ENCODE data around the gene SERPINA7.
"Not testable (repeated sequence)": the region's sequence is repeated elsewhere in the genome, so short reads cannot be mapped to it uniquely, and the experiment has no call there.

Gene SERPINA7

DNA sequence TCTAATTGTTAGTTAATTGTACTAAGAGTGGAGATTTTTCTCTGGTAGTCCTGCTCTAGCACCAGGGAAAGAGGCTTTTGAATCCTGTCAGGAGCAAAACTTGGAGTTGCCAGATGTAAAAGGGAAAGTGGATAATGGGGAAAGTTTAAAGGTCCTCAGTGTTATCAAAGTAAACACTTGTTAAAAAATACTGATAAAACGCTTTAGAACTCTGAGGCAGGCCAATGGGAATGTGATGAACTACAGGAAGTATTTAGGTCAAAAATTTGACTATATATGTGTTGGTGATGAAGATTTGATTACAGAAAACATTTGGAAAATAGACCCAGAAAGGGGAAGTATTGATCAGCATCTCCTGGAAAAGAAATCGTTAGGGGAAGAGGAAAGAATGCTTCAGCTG lies 32.8 kb downstream of the SERPINA7 start:
- DNase-seq (ENCODE audit: low spot score) = no peak
- H3K9me3 Mint-ChIP-seq = no peaks in the 10 kb centered on the region
- H3K27me3 Mint-ChIP-seq (ENCODE audit: low read depth) = no peaks in the 10 kb centered on the region
- H3K4me1 Mint-ChIP-seq (ENCODE audit: low read depth) = no peaks in the 10 kb centered on the region
- H3K27ac Mint-ChIP-seq = no peak overlapping the region
- no peaks in the 10 kb centered on the region for H3K36me3 Mint-ChIP-seq (ENCODE audit: low read depth)
- H3K4me3 Mint-ChIP-seq = no peak overlapping the region

DNA sequence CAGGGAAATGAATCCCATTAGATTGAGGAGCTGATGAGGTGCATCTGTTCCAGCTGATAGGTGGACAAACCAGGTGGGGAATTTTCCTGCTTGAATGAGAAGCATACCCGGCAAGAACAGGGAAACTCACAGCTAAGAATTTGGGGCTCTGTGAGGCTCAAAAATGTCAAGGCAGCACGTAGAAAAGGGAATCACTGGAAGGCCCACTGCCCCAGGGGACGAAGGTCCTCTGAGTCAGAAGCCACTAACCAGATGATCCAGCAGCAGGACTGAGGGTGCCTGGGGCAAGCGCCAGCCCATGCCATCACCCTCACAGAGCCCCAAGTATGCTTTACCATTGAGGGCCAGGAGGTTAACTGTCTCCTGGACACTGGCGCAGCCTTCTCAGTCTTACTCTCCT lies 37.9 kb downstream of the SERPINA7 start:
- not testable (repeated sequence) for H3K36me3 Mint-ChIP-seq (ENCODE audit: low read depth)

DNA sequence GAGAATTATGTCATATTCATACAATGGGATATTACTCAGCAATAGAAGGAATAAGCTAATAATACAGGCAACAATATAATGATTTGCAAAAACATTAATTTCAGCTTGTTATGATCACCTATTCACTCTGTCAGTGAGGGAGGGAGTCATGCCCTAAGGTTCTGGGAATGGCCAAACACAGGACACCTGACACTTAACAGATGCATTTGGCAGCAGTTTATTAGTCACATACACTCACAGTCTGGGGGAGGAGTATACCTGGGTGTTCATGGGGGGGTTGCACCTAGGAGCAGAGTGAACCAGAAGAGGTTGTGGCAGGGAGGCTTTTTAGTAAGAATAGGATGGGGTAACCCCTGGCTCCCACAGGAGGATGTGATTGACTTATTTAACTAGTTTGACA lies 38.3 kb downstream of the SERPINA7 start:
- Mint-ChIP-seq H3K36me3 (ENCODE audit: low read depth) (no peaks in the 10 kb centered on the region), H3K9me3 (peaks cover 4% of the 10 kb centered on the region), H3K4me1 (ENCODE audit: low read depth) (no peaks in the 10 kb centered on the region), H3K27me3 (ENCODE audit: low read depth) (no peaks in the 10 kb centered on the region), H3K27ac (no peak overlapping the region), H3K4me3 (no peak overlapping the region)
- DNase-seq (ENCODE audit: low spot score) = no peak

More for the DNA sequence above, 37.9 kb downstream of the SERPINA7 start:
- not testable (repeated sequence) for H3K4me3 Mint-ChIP-seq; H3K9me3 Mint-ChIP-seq; H3K27ac Mint-ChIP-seq; H3K27me3 Mint-ChIP-seq (ENCODE audit: low read depth); H3K4me1 Mint-ChIP-seq (ENCODE audit: low read depth); DNase-seq (ENCODE audit: low spot score)

DNA sequence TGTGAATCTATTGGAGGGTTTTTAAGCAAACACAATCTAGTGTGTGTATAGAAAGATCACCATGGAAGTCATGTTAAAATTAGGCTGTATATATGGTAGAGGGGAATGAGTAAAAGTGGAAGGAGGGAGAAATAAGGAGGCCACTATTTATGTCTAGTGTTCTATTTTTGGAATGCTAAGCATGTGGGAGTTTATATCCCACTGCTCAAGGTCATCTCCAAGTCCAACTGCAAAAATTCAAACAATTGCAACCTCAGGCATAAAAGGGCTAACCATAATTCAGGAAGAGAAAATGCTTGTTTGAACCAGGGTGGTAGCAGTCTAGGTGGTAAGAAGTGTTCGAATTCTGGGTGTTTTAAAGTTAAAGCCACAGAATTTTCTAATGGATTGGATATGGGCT lies 39.2 kb downstream of the SERPINA7 start:
- no peak overlapping the region for H3K27ac Mint-ChIP-seq
- no peaks in the 10 kb centered on the region for H3K4me1 Mint-ChIP-seq (ENCODE audit: low read depth)
- no peak overlapping the region for H3K4me3 Mint-ChIP-seq
- peaks cover 7% of the 10 kb centered on the region for H3K9me3 Mint-ChIP-seq
- no peaks in the 10 kb centered on the region for H3K27me3 Mint-ChIP-seq (ENCODE audit: low read depth)
- no peaks in the 10 kb centered on the region for H3K36me3 Mint-ChIP-seq (ENCODE audit: low read depth)
- no peak for DNase-seq (ENCODE audit: low spot score)

DNA sequence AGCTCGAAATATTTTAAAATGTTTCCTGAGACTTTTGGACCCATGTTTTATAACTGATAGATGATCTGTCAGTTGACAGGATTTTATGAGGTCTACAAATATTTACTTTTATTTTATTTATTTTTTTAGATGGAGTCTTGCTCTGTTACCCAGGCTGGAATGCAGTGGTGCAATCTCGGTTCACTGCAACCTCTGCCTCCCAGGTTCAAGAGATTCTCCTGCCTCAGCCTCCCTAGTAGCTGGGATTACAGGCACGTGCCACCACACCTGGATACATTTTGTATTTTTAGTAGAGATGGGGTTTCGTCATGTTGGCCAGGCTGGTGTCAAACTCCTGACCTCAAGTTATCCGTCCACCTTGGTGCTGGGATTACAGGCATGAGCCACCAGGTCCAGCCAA lies 50.0 kb downstream of the SERPINA7 start:
- H3K4me1 Mint-ChIP-seq (ENCODE audit: low read depth); H3K9me3 Mint-ChIP-seq; DNase-seq (ENCODE audit: low spot score); H3K27ac Mint-ChIP-seq; H3K27me3 Mint-ChIP-seq (ENCODE audit: low read depth); H3K4me3 Mint-ChIP-seq; H3K36me3 Mint-ChIP-seq (ENCODE audit: low read depth): not testable (repeated sequence)
